HepG2 (cell line): ENCODE data around the gene MAP2K1.
"Not testable (repeated sequence)": the region's sequence is repeated elsewhere in the genome, so short reads cannot be mapped to it uniquely, and the experiment has no call there.

ENCODE experiments used
- ELF4 ChIP-seq: sonication (generic); formaldehyde crosslinking; IDR thresholded peaks from 2 replicates; pipeline ENCODE4 v1.5.0; 2020; ENCODE audit warnings: missing genetic modification reagents, mild to moderate bottlenecking, moderate library complexity, borderline replicate concordance
- ESRRA ChIP-seq: sonication (generic); formaldehyde crosslinking; IDR thresholded peaks from 2 replicates; pipeline ENCODE4 v1.5.1; 2020; ENCODE audit warnings: mild to moderate bottlenecking, low read depth, missing genetic modification reagents
- JUND ChIP-seq: sonication (generic); formaldehyde crosslinking; IDR thresholded peaks from 2 replicates; pipeline ENCODE4 v1.8.0; 2022; ENCODE audit warnings: mild to moderate bottlenecking, missing genetic modification reagents
- KLF6 ChIP-seq: IDR thresholded peaks from 2 replicates; pipeline ENCODE4 v1.8.0; 2016; ENCODE audit warnings: missing biosample characterization, missing genetic modification reagents
- RNF2 ChIP-seq: fragments of 450-650 bp; conservative IDR thresholded peaks from 2 replicates; pipeline ENCODE4 v1.6.1; 2016; ENCODE audit warnings: low read depth
- TAF1 ChIP-seq: sonication (generic); formaldehyde crosslinking; IDR thresholded peaks from 2 replicates; pipeline ENCODE4 v1.4.0; 2020; ENCODE audit warnings: missing genetic modification reagents
- TF ChIP-seq, protein P1 (sequence below): sonication (generic); formaldehyde crosslinking; IDR thresholded peaks from 2 replicates; pipeline ENCODE4 v1.8.0; 2022; ENCODE audit warnings: mild to moderate bottlenecking, missing genetic modification reagents, borderline replicate concordance
- TF ChIP-seq, protein P2 (sequence below): sonication (generic); formaldehyde crosslinking; IDR thresholded peaks from 2 replicates; pipeline ENCODE4 v1.8.1; 2023; ENCODE audit warnings: mild to moderate bottlenecking, missing genetic modification reagents, borderline replicate concordance

DNA sequence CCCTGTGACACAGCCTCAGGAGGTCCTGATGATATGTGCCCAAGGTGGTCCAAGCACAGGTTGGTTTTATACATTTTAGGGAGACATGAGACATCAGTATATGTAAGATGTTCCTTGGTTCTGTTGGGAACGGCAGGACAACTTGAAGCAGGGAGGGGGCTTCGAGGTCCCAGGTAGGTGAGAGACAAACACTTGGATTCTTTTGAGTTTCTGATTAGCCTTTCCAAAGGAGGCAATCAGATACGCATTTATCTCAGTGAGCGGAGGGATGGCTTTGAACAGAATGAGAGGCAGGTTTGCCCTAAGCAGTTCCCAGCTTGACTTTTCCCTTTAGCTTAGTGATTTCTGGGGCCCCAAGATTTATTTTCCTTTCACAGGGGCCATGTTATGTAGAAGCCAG lies 84.1 kb downstream of the MAP2K1 start:
- TF ChIP-seq TAF1 (CRISPR knock-in tag); ELF4 (CRISPR knock-in tag); KLF6; RNF2; JUND; ESRRA (CRISPR knock-in tag): not testable (repeated sequence)
- TF ChIP-seq, protein P1, sequence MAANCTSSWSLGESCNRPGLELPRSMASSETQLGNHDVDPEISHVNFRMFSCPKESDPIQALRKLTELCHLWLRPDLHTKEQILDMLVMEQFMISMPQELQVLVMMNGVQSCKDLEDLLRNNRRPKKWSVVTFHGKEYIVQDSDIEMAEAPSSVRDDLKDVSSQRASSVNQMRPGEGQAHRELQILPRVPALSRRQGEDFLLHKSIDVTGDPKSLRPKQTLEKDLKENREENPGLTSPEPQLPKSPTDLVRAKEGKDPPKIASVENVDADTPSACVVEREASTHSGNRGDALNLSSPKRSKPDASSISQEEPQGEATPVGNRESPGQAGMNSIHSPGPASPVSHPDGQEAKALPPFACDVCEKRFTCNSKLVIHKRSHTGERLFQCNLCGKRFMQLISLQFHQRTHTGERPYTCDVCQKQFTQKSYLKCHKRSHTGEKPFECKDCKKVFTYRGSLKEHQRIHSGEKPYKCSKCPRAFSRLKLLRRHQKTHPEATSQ (CRISPR knock-in tag) = not testable (repeated sequence)
- TF ChIP-seq, protein P2, sequence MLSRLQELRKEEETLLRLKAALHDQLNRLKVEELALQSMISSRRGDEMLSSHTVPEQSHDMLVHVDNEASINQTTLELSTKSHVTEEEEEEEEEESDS (CRISPR knock-in tag) = not testable (repeated sequence)
